ENCODE measurements around the gene CLASRP. TPM values are rescaled to one million over a fixed set of nuclear protein-coding genes. Genes with fewer than 3 reads are reported as not detected.

CLASRP gene
- total RNA-seq, 2 donors from 2014 or later = 67.1 to 90.3 TPM

DNA sequence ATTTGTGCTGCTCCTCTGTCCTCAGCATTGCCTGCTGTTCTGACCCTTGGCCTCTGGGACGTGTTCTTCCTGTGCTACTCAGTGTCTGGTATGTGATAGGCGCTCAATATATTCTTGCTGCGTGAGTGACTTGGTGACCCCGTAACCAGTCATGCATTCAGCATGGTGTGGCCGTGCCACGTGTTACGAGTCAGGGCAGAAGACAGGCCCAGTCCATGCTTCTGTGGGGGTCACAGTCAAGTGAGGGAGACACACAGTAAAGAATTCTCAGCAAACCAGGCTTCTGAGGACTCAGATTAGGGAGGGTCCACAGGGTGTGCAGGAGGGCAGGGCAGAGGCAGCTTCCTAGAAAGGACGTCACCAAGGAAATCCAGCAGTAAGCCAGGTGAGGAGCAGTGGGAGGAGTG, 62.0 kb downstream of the CLASRP start:
- Mint-ChIP-seq H3K4me3 (no peak overlapping the region), H3K9me3 (no peaks in the 10 kb centered on the region), H3K27me3 (ENCODE audit: insufficient read depth) (peaks cover 53% of the 10 kb centered on the region), H3K4me1 (peaks cover 62% of the 10 kb centered on the region), H3K27ac (no peak overlapping the region), H3K36me3 (ENCODE audit: low read depth) (peaks cover 26% of the 10 kb centered on the region)
- peak; percentile 39 for DNase-seq
- TF ChIP-seq CTCF (conservative IDR thresholded peaks at IDR 0.05) = no peak
- Histone ChIP-seq H3K4me3 (ENCODE audit: low read length) (no peak overlapping the region), H3K4me1 (ENCODE audit: control insufficient read depth, insufficient read depth, low read length) (peaks cover 19% of the 10 kb centered on the region), H3K9ac (ENCODE audit: extremely low read depth, low read length, poor library complexity, severe bottlenecking) (no peak overlapping the region), H3K27ac (ENCODE audit: low read depth, low read length) (no peak overlapping the region), H3K36me3 (ENCODE audit: control insufficient read depth, insufficient read depth, low read length) (peaks cover 11% of the 10 kb centered on the region), H3K9me3 (ENCODE audit: control insufficient read depth, low read length) (no peaks in the 10 kb centered on the region), H3K27me3 (ENCODE audit: control insufficient read depth, insufficient read depth, low read length, poor library complexity, severe bottlenecking) (peaks cover 66% of the 10 kb centered on the region)
- WGBS, 2 experiments (ENCODE audit: insufficient coverage in 1 of 2, insufficient read length in 1 of 2) = 92% methylated on average over 8 of the region's 8 CpGs

- Mint-ChIP-seq H3K4me1 (peaks cover 53% of the 10 kb centered on the region), H3K36me3 (ENCODE audit: low read depth) (peaks cover 19% of the 10 kb centered on the region), H3K4me3 (no peak overlapping the region), H3K27ac (no peak overlapping the region), H3K9me3 (no peaks in the 10 kb centered on the region), H3K27me3 (ENCODE audit: insufficient read depth) (peaks cover 55% of the 10 kb centered on the region)
- Histone ChIP-seq H3K4me3 (ENCODE audit: low read length) (no peak overlapping the region), H3K27ac (ENCODE audit: low read depth, low read length) (no peak overlapping the region), H3K9ac (ENCODE audit: extremely low read depth, low read length, poor library complexity, severe bottlenecking) (no peak overlapping the region), H3K27me3 (ENCODE audit: control insufficient read depth, insufficient read depth, low read length, poor library complexity, severe bottlenecking) (peaks cover 68% of the 10 kb centered on the region), H3K9me3 (ENCODE audit: control insufficient read depth, low read length) (no peaks in the 10 kb centered on the region), H3K36me3 (ENCODE audit: control insufficient read depth, insufficient read depth, low read length) (peaks cover 5% of the 10 kb centered on the region), H3K4me1 (ENCODE audit: control insufficient read depth, insufficient read depth, low read length) (peaks cover 19% of the 10 kb centered on the region)
- peak; percentile 38 for DNase-seq
- 91 to 95% methylated on average over 7 to 8 of the region's 8 CpGs for WGBS, 2 experiments (ENCODE audit: insufficient coverage in 1 of 2, insufficient read length in 1 of 2)
- no peak for TF ChIP-seq CTCF (conservative IDR thresholded peaks at IDR 0.05)
These were observed 63.0 kb downstream of the CLASRP start for GRCh38 chr19:45101806-45102205.

DNA sequence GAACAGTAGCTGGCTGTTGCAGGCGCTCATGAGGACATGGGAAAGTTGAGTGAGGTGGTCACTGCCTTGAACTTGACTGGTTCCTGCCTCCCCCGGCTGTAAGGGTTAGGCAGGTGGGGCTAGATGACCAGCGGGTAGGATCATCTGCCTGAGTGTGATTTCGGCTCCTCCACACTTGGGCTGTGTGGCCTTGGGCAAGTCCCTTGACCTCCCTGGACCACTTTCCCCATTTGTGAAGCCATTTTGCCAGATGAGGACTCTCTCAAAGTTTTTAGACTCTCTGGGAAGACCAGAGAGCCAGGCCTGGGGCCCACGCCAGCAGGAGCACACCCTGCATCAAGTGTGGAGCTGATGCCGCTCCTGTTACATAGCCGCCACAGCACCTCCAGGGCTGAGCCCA, 63.6 kb downstream of the CLASRP start:
- H3K27me3 ChIP-seq (ENCODE audit: control insufficient read depth, insufficient read depth, low read length, poor library complexity, severe bottlenecking) = peaks cover 68% of the 10 kb centered on the region
- no peak overlapping the region for H3K4me3 Mint-ChIP-seq
- H3K36me3 Mint-ChIP-seq (ENCODE audit: low read depth) = peaks cover 16% of the 10 kb centered on the region
- H3K27me3 Mint-ChIP-seq (ENCODE audit: insufficient read depth) = peaks cover 55% of the 10 kb centered on the region
- H3K27ac ChIP-seq (ENCODE audit: low read depth, low read length) = no peak overlapping the region
- no peak for TF ChIP-seq CTCF (conservative IDR thresholded peaks at IDR 0.05)
- no peak overlapping the region for H3K4me3 ChIP-seq (ENCODE audit: low read length)
- 92 to 99% methylated on average over 6 to 7 of the region's 7 CpGs for WGBS, 2 experiments (ENCODE audit: insufficient coverage in 1 of 2, insufficient read length in 1 of 2)
- no peak overlapping the region for H3K27ac Mint-ChIP-seq
- no peaks in the 10 kb centered on the region for H3K9me3 Mint-ChIP-seq
- H3K9ac ChIP-seq (ENCODE audit: extremely low read depth, low read length, poor library complexity, severe bottlenecking) = no peak overlapping the region
- no peaks in the 10 kb centered on the region for H3K9me3 ChIP-seq (ENCODE audit: control insufficient read depth, low read length)
- H3K4me1 ChIP-seq (ENCODE audit: control insufficient read depth, insufficient read depth, low read length) = peaks cover 17% of the 10 kb centered on the region
- DNase-seq = peak; percentile 38
- H3K36me3 ChIP-seq (ENCODE audit: control insufficient read depth, insufficient read depth, low read length) = peaks cover 5% of the 10 kb centered on the region
- peaks cover 47% of the 10 kb centered on the region for H3K4me1 Mint-ChIP-seq

Data from endodermal cell (in vitro differentiated cells).